HepG2 (cell line): ENCODE measurements around the gene JPH2. TPM values are rescaled to one million over a fixed set of nuclear protein-coding genes. Genes with fewer than 3 reads are reported as not detected.

Experiments
- ARNT2 ChIP-seq: sonication (generic); formaldehyde crosslinking; IDR thresholded peaks from 2 replicates; pipeline ENCODE4 v1.8.0; 2022; ENCODE audit warnings: mild to moderate bottlenecking, low read depth, missing genetic modification reagents, moderate library complexity
- CBX1 ChIP-seq: IDR thresholded peaks from one replicate; pipeline ENCODE4 v1.6.1; 2016; ENCODE audit warnings: antibody characterized with exemption, low read depth
- CSRNP1 ChIP-seq: sonication (generic); formaldehyde crosslinking; IDR thresholded peaks from 2 replicates; pipeline ENCODE4 v1.8.1; 2023; ENCODE audit warnings: mild to moderate bottlenecking, missing genetic modification reagents
- FIP1L1 ChIP-seq: fragments of 200-400 bp; formaldehyde crosslinking; IDR thresholded peaks from 2 replicates; pipeline ENCODE4 v1.6.1; 2018; ENCODE audit warnings: low read depth, mild to moderate bottlenecking, low read length, moderate library complexity, borderline replicate concordance; ENCODE audit not compliant: insufficient read depth
- HES4 ChIP-seq: sonication (generic); formaldehyde crosslinking; IDR thresholded peaks from 2 replicates; pipeline ENCODE4 v1.9.0; 2021; ENCODE audit warnings: mild to moderate bottlenecking, missing genetic modification reagents, borderline replicate concordance
- HNF4G ChIP-seq, 2 experiments: sonication (generic) in 1 of 2; formaldehyde crosslinking in 1 of 2; IDR thresholded peaks; 2 replicates each; pipeline versions ENCODE4 v1.4.0 to v1.6.1; 2011 to 2020; ENCODE audit warnings: borderline replicate concordance in 2 of 2, low read depth in 2 of 2, mild to moderate bottlenecking in 2 of 2, low read length in 1 of 2, missing genetic modification reagents in 1 of 2, moderate library complexity in 1 of 2
- HNRNPH1 ChIP-seq: fragments of 200-400 bp; formaldehyde crosslinking; optimal IDR thresholded peaks from 2 replicates; pipeline ENCODE3; 2017; ENCODE audit warnings: mild to moderate bottlenecking, low read depth, low read length
- PAWR ChIP-seq: sonication (generic); formaldehyde crosslinking; IDR thresholded peaks from 2 replicates; pipeline ENCODE4 v1.4.0; 2020; ENCODE audit warnings: missing genetic modification reagents, mild to moderate bottlenecking, borderline replicate concordance
- PLRG1 ChIP-seq: fragments of 450-650 bp; conservative IDR thresholded peaks from 2 replicates; pipeline ENCODE4 v1.6.1; 2016
- POGZ ChIP-seq: sonication (generic); formaldehyde crosslinking; IDR thresholded peaks from 2 replicates; pipeline ENCODE4 v1.4.0; 2020; ENCODE audit warnings: mild to moderate bottlenecking, missing genetic modification reagents
- RFXAP ChIP-seq: sonication (generic); formaldehyde crosslinking; IDR thresholded peaks from 2 replicates; pipeline ENCODE4 v1.4.0; 2020; ENCODE audit warnings: missing genetic modification reagents, borderline replicate concordance
- RNF2 ChIP-seq: fragments of 450-650 bp; conservative IDR thresholded peaks from 2 replicates; pipeline ENCODE4 v1.6.1; 2016; ENCODE audit warnings: low read depth
- SMC3 ChIP-seq: IDR thresholded peaks from 2 replicates; pipeline ENCODE4 v1.6.1; 2011; ENCODE audit warnings: low read length, improper control_type of control experiment
- TEAD2 ChIP-seq: sonication (generic); formaldehyde crosslinking; IDR thresholded peaks from 2 replicates; pipeline ENCODE4 v1.9.0; 2021; ENCODE audit warnings: missing genetic modification reagents
- ZBTB20 ChIP-seq: sonication (generic); formaldehyde crosslinking; IDR thresholded peaks from 2 replicates; pipeline ENCODE4 v1.8.1; 2023; ENCODE audit warnings: missing genetic modification reagents, low read depth, mild to moderate bottlenecking, borderline replicate concordance
- ZNF292 ChIP-seq: sonication (generic); formaldehyde crosslinking; IDR thresholded peaks from 2 replicates; pipeline ENCODE4 v1.8.1; 2022; ENCODE audit warnings: mild to moderate bottlenecking, low read depth, missing genetic modification reagents, borderline replicate concordance
- ZNF772 ChIP-seq: sonication (generic); formaldehyde crosslinking; IDR thresholded peaks from 2 replicates; pipeline ENCODE4 v1.5.0; 2020; ENCODE audit warnings: mild to moderate bottlenecking, missing genetic modification reagents
- ZNF781 ChIP-seq: sonication (generic); formaldehyde crosslinking; IDR thresholded peaks from 2 replicates; pipeline ENCODE4 v1.5.1; 2020; ENCODE audit warnings: borderline replicate concordance, mild to moderate bottlenecking, missing genetic modification reagents; ENCODE audit errors: not compliant biosample characterization
- ZNF839 ChIP-seq: sonication (generic); formaldehyde crosslinking; IDR thresholded peaks from 2 replicates; pipeline ENCODE4 v1.4.0; 2020; ENCODE audit warnings: missing genetic modification reagents, mild to moderate bottlenecking, borderline replicate concordance
- ZNF883 ChIP-seq: sonication (generic); formaldehyde crosslinking; IDR thresholded peaks from 2 replicates; pipeline ENCODE4 v1.5.1; 2020; ENCODE audit warnings: mild to moderate bottlenecking, missing genetic modification reagents; ENCODE audit errors: not compliant biosample characterization
- ZSCAN12 ChIP-seq: sonication (generic); formaldehyde crosslinking; IDR thresholded peaks from 2 replicates; pipeline ENCODE4 v1.9.0; 2021; ENCODE audit warnings: mild to moderate bottlenecking, missing genetic modification reagents
- ZSCAN21 ChIP-seq: sonication (generic); formaldehyde crosslinking; IDR thresholded peaks from 2 replicates; pipeline ENCODE4 v1.8.0; 2022; ENCODE audit warnings: mild to moderate bottlenecking, missing genetic modification reagents, moderate library complexity, borderline replicate concordance
- ZUFSP ChIP-seq: sonication (generic); formaldehyde crosslinking; IDR thresholded peaks from 2 replicates; pipeline ENCODE4 v1.9.0; 2021; ENCODE audit warnings: missing genetic modification reagents, mild to moderate bottlenecking, borderline replicate concordance
- polyA plus RNA-seq, 8 experiments: library from polyadenylated mRNA; depleted of rRNA in 3 of 8; stranded (reverse) in 7 of 8; unstranded in 1 of 8; fragments of >200 nt; fragmentation: Illumina TruSeq in 4 of 8; extraction: Trizol in 4 of 8; gene quantifications; 2 replicates each; pipeline versions ENCODE4 v1.2.1 to v1.2.3, GENCODE V29; 2011 to 2016; ENCODE audit warnings: low read depth in 4 of 8, missing spikeins in 1 of 8, mixed read lengths in 1 of 8; ENCODE audit not compliant: insufficient read depth in 1 of 8
- total RNA-seq, 5 experiments: library from RNA; depleted of rRNA; stranded (reverse); fragments of >200 nt; fragmentation: Illumina TruSeq; extraction: Trizol; gene quantifications; 2 replicates each; pipeline ENCODE4 v1.2.3, GENCODE V29; 2016; ENCODE audit warnings: low read depth in 1 of 5
- TF ChIP-seq, protein P1 (sequence below): IDR thresholded peaks from 2 replicates; pipeline ENCODE4 v1.6.1; 2016; ENCODE audit warnings: missing biosample characterization, missing genetic modification reagents, low read depth
- TF ChIP-seq, protein P2 (sequence below): IDR thresholded peaks from 2 replicates; pipeline ENCODE4 v1.6.1; 2016; ENCODE audit warnings: low read depth, control low read depth

The JPH2 gene
- total and polyA plus RNA-seq, 2 of the 13 experiments (the other 11 are each of a cell fraction or from before 2014, with no cell fraction given) = 0.42 TPM; not detected in 1

- no peak for TF ChIP-seq ZUFSP (CRISPR knock-in tag)
- no peak for TF ChIP-seq ZNF781
- no peak for TF ChIP-seq ARNT2 (CRISPR knock-in tag)
- no peak for TF ChIP-seq ZNF772 (CRISPR knock-in tag)
- no peak for TF ChIP-seq HES4 (CRISPR knock-in tag)
- TF ChIP-seq ZBTB20 (CRISPR knock-in tag) = no peak
- TF ChIP-seq, protein P1, sequence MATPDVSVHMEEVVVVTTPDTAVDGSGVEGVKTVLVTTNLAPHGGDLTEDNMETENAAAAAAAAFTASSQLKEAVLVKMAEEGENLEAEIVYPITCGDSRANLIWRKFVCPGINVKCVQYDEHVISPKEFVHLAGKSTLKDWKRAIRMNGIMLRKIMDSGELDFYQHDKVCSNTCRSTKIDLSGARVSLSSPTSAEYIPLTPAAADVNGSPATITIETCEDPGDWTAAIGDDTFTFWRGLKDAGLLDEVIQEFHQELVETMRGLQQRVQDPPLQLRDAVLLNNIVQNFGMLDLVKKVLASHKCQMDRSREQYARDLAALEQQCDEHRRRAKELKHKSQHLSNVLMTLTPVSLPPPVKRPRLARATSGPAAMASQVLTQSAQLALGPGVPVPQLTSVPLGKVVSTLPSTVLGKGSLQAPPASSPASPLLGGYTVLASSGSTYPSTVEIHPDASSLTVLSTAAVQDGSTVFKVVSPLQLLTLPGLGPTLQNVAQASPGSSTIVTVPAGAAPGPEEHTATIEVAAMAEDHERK (CRISPR knock-in tag) = no peak
- TF ChIP-seq HNF4G (IDR thresholded peaks at IDR 0.05; ENCODE audit: borderline replicate concordance, low read depth, low read length) = no peak
- TF ChIP-seq HNF4G (CRISPR knock-in tag; IDR thresholded peaks at IDR 0.05; ENCODE audit: borderline replicate concordance, low read depth) = no peak
- TF ChIP-seq, protein P2, sequence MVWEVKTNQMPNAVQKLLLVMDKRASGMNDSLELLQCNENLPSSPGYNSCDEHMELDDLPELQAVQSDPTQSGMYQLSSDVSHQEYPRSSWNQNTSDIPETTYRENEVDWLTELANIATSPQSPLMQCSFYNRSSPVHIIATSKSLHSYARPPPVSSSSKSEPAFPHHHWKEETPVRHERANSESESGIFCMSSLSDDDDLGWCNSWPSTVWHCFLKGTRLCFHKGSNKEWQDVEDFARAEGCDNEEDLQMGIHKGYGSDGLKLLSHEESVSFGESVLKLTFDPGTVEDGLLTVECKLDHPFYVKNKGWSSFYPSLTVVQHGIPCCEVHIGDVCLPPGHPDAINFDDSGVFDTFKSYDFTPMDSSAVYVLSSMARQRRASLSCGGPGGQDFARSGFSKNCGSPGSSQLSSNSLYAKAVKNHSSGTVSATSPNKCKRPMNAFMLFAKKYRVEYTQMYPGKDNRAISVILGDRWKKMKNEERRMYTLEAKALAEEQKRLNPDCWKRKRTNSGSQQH (CRISPR knock-in tag) = no peak
- no peak for TF ChIP-seq RNF2
- no peak for TF ChIP-seq ZSCAN21
- no peak for TF ChIP-seq ZNF839 (CRISPR knock-in tag)
- TF ChIP-seq RFXAP (CRISPR knock-in tag) = peak; percentile 22; the same call in 1 of the 2 replicates
- TF ChIP-seq TEAD2 (CRISPR knock-in tag) = no peak
- no peak for TF ChIP-seq ZNF292
- no peak for TF ChIP-seq POGZ (CRISPR knock-in tag)
- no peak for TF ChIP-seq PLRG1
- TF ChIP-seq ZNF883 = no peak
- TF ChIP-seq PAWR (CRISPR knock-in tag) = no peak
- no peak for TF ChIP-seq CBX1
- no peak for TF ChIP-seq ZSCAN12 (CRISPR knock-in tag)
- no peak for TF ChIP-seq CSRNP1 (CRISPR knock-in tag)
- TF ChIP-seq FIP1L1 = no peak
- TF ChIP-seq HNRNPH1 = no peak
- peak; percentile 92 for TF ChIP-seq SMC3
These were observed 28.1 kb upstream of the JPH2 start (continued) for GRCh38 chr20:44215125-44215524.
